NB4 (cell line): ENCODE measurements around the gene CPNE5.

Source experiments
- DNase-seq: peaks from one replicate; pipeline ENCODE4 v3.0.0; 2010; ENCODE audit warnings: low read depth
- H3K4me3 ChIP-seq: one replicate; pipeline ENCODE4 v1.5.1; 2011; ENCODE audit warnings: mild to moderate bottlenecking, low read depth, low read length, moderate library complexity
- CTCF ChIP-seq: IDR thresholded peaks from one replicate; pipeline ENCODE4 v1.5.1; 2012; ENCODE audit warnings: low read depth, low read length
- MYC ChIP-seq: IDR thresholded peaks from 2 replicates; pipeline ENCODE4 v1.6.1; 2011; ENCODE audit warnings: low read depth, low read length
- POLR2A ChIP-seq: IDR thresholded peaks from 2 replicates; pipeline ENCODE4 v1.6.1; 2011; ENCODE audit warnings: mild to moderate bottlenecking; ENCODE audit not compliant: insufficient read length; ENCODE audit errors: extremely low read depth
- TF ChIP-seq, protein P1 (sequence below): IDR thresholded peaks from 2 replicates; pipeline ENCODE4 v1.6.1; 2011; ENCODE audit warnings: low read depth, low read length

Gene CPNE5

GRCh38 chr6:36788768-36789167 lies 50.5 kb downstream of the CPNE5 start:
- no peak overlapping the region for H3K4me3 ChIP-seq
- TF ChIP-seq POLR2A (no peak), MYC (no peak), CTCF (no peak)
- TF ChIP-seq, protein P1, sequence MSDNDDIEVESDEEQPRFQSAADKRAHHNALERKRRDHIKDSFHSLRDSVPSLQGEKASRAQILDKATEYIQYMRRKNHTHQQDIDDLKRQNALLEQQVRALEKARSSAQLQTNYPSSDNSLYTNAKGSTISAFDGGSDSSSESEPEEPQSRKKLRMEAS: no peak
- no peak for DNase-seq

- no peak for DNase-seq
- H3K4me3 ChIP-seq: no peak overlapping the region
- no peak for TF ChIP-seq MYC
Observed at GRCh38 chr6:36788186-36788585, 51.1 kb downstream of the CPNE5 start.

DNA sequence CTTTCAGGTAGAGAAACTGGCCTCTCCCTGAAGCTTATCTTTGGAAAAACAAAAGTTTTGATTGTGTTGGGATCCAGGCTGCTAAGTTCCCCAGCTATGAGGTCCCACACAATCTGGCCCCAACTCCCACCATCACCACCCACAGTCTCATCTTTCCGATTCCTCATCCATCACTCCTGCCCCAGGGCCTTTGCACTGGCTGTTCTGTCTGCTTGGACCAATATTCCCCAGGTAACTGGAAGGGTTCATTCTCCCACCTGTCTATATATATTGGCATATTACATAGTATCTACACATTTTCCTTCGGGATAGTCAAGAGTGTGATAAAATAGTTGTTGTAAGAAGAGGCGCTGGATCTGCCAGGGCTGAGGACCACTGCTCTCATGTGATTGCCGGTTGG lies 52.0 kb downstream of the CPNE5 start:
- DNase-seq: no peak
- no peak overlapping the region for H3K4me3 ChIP-seq
- no peak for TF ChIP-seq MYC
- no peak for TF ChIP-seq POLR2A
- TF ChIP-seq CTCF: no peak
- TF ChIP-seq, protein P1: no peak

GRCh38 chr6:36786055-36786675 lies 53.1 kb downstream of the CPNE5 start:
- no peak overlapping the region for H3K4me3 ChIP-seq
- TF ChIP-seq POLR2A: no peak
- no peak for TF ChIP-seq CTCF
- no peak for TF ChIP-seq MYC
- TF ChIP-seq, protein P1: no peak
- no peak for DNase-seq

DNA sequence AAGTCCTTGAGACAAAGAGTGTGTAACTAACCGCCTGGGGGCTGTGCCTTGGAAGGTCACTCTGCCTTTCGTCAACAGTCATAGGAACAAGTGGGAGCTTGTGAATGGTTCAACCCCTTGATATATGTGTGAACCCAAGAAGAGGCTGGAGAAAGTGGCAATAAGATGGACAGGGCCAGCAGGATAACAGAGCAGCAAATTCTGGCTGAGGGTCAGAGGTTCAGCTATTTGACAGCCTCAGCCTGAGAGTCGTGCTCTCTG lies 54.9 kb downstream of the CPNE5 start:
- no peak for DNase-seq
- no peak for TF ChIP-seq POLR2A
- no peak for TF ChIP-seq CTCF
- TF ChIP-seq, protein P1: no peak
- TF ChIP-seq MYC: no peak
- H3K4me3 ChIP-seq: no peak overlapping the region

DNA sequence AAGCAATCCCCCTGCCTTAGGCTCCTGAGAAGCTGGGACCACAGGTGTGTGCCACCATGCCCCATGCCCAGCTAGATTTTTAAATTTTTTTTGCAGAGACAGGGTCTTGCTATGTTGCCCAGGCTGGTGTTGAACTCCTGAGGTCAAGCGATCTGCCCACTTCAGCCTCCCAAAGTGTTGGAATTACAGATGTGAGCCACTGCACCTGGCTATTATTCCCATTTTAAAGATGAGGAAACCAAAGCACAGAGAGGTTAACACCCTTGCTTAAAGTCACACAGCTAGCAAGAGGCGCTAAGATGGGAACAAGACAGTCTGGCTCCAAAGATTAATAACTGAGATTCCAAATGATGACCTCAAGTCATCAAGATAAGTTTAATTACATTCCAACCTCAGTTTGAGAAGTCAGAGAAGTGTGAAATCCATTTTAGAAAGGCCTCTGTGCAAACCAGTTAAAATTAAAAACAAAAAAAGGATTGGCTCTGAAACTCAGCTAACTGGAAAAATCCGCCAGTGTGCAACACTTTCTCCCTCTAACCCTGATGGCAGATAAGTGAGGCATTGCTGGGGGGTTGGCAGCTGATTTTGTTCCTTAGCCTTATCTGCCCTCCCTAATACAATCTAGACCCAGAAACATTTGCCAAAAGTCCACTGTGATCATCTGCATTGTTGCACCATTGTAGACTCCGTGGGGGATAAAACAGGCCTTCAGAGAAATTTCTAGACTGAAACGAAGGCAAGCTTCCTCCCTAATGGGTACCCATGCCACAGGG lies 55.5 kb downstream of the CPNE5 start:
- no peak overlapping the region for H3K4me3 ChIP-seq
- TF ChIP-seq, protein P1: no peak
- TF ChIP-seq POLR2A: no peak
- no peak for TF ChIP-seq MYC
- TF ChIP-seq CTCF: no peak
- no peak for DNase-seq
